Measurements from ENCODE around the gene SGCA. TPM values are rescaled to one million over a fixed set of nuclear protein-coding genes. Genes with fewer than 3 reads are reported as not detected.

SGCA gene
- total and polyA plus RNA-seq, 2 of the 13 experiments (the other 11 are each of a cell fraction or from before 2014, with no cell fraction given), result not detected

DNA sequence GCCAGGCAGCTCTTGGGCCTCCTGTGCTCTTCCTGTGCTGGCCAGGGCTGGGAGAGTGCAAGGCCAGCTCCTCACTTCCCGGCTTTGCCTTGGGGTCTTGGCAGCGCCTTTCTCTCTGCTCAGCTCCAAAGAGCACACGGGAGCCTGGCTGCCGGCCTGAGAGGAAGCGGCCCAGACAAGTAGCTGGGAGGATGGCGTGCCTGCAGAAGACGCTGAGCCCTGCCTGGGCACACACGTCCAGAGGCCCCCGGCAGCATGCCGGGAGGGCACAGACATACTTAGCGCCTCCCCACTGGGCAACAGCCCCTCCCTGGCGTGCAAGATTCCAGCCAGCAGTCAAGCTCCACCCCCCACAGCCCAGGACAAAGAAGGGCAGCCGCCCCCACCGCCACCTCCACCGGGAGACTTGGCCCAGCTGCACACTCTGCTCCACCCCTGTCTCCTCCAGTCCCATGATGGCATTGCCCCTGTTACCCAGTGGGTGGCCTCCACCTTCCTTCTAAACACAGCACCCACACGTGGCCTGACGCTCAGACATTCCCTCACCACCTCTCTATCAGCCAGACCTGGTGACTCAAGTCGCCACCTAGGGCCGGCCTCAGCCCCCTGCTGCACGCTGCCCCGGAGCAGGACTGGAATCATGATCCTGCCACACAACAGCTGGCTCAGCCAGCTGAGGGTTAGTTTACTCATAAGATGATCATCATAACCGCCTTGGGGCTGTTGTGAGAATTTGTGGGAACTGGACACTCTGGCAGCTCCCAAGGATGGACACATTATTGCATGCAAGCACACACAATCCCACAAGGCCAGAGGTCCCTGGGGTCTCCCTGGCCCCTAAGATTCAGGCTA is 12.4 kb downstream of the SGCA start (continued):
- TF ChIP-seq, protein P1, sequence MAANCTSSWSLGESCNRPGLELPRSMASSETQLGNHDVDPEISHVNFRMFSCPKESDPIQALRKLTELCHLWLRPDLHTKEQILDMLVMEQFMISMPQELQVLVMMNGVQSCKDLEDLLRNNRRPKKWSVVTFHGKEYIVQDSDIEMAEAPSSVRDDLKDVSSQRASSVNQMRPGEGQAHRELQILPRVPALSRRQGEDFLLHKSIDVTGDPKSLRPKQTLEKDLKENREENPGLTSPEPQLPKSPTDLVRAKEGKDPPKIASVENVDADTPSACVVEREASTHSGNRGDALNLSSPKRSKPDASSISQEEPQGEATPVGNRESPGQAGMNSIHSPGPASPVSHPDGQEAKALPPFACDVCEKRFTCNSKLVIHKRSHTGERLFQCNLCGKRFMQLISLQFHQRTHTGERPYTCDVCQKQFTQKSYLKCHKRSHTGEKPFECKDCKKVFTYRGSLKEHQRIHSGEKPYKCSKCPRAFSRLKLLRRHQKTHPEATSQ (CRISPR knock-in tag; IDR thresholded peaks at IDR 0.05; ENCODE audit: borderline replicate concordance), result 0 out of 2 replicates have a peak, but pooled peaks have one; percentile 28
- TF ChIP-seq CENPX (CRISPR knock-in tag; IDR thresholded peaks at IDR 0.05) (no peak), ZNF234 (CRISPR knock-in tag; conservative IDR thresholded peaks at IDR 0.05) (no peak), IRF2 (CRISPR knock-in tag; IDR thresholded peaks at IDR 0.05) (0 out of 2 replicates have a peak, but pooled peaks have one; percentile 53), RFX3 (CRISPR knock-in tag; IDR thresholded peaks at IDR 0.05) (no peak), ZNF44 (CRISPR knock-in tag; IDR thresholded peaks at IDR 0.05) (no peak), ZNF720 (CRISPR knock-in tag; IDR thresholded peaks at IDR 0.05) (no peak; the same call in none of the 2 replicates), HNRNPH1 (optimal IDR thresholded peaks at IDR 0.05; ENCODE audit: low read depth, low read length) (no peak), PHF5A (CRISPR knock-in tag; IDR thresholded peaks at IDR 0.05; ENCODE audit: low read depth, unreplicated experiment) (no peak), ZNF337 (CRISPR knock-in tag; IDR thresholded peaks at IDR 0.05; ENCODE audit: borderline replicate concordance, low read depth) (no peak), ZNF782 (CRISPR knock-in tag; IDR thresholded peaks at IDR 0.05; ENCODE audit: borderline replicate concordance) (no peak), HMG20A (CRISPR knock-in tag; IDR thresholded peaks at IDR 0.05; ENCODE audit: borderline replicate concordance) (no peak; the same call in 1 of the 2 replicates), CAMTA2 (CRISPR knock-in tag; IDR thresholded peaks at IDR 0.05; ENCODE audit: borderline replicate concordance) (peak; percentile 93; the same call in 1 of the 2 replicates), TOE1 (CRISPR knock-in tag; IDR thresholded peaks at IDR 0.05) (no peak), ZNF777 (CRISPR knock-in tag; IDR thresholded peaks at IDR 0.05) (peak; percentile 24; the same call in 1 of the 2 replicates)
- TF ChIP-seq, protein P2, sequence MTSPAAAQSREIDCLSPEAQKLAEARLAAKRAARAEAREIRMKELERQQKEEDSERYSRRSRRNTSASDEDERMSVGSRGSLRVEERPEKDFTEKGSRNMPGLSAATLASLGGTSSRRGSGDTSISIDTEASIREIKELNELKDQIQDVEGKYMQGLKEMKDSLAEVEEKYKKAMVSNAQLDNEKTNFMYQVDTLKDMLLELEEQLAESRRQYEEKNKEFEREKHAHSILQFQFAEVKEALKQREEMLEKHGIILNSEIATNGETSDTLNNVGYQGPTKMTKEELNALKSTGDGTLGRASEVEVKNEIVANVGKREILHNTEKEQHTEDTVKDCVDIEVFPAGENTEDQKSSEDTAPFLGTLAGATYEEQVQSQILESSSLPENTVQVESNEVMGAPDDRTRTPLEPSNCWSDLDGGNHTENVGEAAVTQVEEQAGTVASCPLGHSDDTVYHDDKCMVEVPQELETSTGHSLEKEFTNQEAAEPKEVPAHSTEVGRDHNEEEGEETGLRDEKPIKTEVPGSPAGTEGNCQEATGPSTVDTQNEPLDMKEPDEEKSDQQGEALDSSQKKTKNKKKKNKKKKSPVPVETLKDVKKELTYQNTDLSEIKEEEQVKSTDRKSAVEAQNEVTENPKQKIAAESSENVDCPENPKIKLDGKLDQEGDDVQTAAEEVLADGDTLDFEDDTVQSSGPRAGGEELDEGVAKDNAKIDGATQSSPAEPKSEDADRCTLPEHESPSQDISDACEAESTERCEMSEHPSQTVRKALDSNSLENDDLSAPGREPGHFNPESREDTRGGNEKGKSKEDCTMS (CRISPR knock-in tag; conservative IDR thresholded peaks at IDR 0.05), result no peak
- TF ChIP-seq, protein P3, sequence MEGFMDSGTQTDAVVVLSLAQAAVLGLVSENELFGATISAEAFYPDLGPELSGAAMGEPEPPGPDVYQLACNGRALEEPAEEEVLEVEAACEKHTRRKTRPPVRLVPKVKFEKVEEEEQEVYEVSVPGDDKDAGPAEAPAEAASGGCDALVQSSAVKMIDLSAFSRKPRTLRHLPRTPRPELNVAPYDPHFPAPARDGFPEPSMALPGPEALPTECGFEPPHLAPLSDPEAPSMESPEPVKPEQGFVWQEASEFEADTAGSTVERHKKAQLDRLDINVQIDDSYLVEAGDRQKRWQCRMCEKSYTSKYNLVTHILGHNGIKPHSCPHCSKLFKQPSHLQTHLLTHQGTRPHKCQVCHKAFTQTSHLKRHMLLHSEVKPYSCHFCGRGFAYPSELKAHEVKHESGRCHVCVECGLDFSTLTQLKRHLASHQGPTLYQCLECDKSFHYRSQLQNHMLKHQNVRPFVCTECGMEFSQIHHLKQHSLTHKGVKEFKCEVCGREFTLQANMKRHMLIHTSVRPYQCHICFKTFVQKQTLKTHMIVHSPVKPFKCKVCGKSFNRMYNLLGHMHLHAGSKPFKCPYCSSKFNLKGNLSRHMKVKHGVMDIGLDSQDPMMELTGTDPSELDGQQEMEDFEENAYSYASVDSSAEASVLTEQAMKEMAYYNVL (CRISPR knock-in tag; IDR thresholded peaks at IDR 0.05; ENCODE audit: borderline replicate concordance), result no peak; the same call in 1 of the 2 replicates
- TF ChIP-seq, protein P4, sequence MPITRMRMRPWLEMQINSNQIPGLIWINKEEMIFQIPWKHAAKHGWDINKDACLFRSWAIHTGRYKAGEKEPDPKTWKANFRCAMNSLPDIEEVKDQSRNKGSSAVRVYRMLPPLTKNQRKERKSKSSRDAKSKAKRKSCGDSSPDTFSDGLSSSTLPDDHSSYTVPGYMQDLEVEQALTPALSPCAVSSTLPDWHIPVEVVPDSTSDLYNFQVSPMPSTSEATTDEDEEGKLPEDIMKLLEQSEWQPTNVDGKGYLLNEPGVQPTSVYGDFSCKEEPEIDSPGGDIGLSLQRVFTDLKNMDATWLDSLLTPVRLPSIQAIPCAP (CRISPR knock-in tag; IDR thresholded peaks at IDR 0.05; ENCODE audit: low read depth), result no peak
- TF ChIP-seq, protein P5, sequence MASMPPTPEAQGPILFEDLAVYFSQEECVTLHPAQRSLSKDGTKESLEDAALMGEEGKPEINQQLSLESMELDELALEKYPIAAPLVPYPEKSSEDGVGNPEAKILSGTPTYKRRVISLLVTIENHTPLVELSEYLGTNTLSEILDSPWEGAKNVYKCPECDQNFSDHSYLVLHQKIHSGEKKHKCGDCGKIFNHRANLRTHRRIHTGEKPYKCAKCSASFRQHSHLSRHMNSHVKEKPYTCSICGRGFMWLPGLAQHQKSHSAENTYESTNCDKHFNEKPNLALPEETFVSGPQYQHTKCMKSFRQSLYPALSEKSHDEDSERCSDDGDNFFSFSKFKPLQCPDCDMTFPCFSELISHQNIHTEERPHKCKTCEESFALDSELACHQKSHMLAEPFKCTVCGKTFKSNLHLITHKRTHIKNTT (CRISPR knock-in tag; IDR thresholded peaks at IDR 0.05), result no peak
